Measurements from ENCODE around the gene ULK4.
A peak's percentile ranks its signal among the peaks of the same experiment; 100 is the strongest.

ULK4 gene

GRCh38 chr3:41241800-41242571 lies 719.9 kb downstream of the ULK4 start:
- no peak for DNase-seq

- DNase-seq, result no peak
These were observed 720.7 kb downstream of the ULK4 start for GRCh38 chr3:41241161-41241560.

DNA sequence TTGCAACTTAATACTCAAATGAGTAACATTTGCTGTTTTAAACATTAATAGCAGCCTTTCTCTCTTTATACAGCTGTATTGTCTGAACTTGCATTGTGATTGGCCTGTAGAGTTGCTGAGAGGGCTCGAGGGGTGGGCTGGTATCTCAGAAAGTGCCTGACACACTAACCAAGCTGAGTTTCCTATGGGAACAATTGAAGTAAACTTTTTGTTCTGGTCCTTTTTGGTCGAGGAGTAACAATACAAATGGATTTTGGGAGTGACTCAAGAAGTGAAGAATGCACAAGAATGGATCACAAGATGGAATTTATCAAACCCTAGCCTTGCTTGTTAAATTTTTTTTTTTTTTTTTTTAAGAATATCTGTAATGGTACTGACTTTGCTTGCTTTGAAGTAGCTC lies 722.3 kb downstream of the ULK4 start:
- no peak for DNase-seq

- no peak for DNase-seq
These were observed 724.0 kb downstream of the ULK4 start for GRCh38 chr3:41237907-41238306.

- DNase-seq, result no peak
These were observed 725.7 kb downstream of the ULK4 start for GRCh38 chr3:41236228-41236627.

DNA sequence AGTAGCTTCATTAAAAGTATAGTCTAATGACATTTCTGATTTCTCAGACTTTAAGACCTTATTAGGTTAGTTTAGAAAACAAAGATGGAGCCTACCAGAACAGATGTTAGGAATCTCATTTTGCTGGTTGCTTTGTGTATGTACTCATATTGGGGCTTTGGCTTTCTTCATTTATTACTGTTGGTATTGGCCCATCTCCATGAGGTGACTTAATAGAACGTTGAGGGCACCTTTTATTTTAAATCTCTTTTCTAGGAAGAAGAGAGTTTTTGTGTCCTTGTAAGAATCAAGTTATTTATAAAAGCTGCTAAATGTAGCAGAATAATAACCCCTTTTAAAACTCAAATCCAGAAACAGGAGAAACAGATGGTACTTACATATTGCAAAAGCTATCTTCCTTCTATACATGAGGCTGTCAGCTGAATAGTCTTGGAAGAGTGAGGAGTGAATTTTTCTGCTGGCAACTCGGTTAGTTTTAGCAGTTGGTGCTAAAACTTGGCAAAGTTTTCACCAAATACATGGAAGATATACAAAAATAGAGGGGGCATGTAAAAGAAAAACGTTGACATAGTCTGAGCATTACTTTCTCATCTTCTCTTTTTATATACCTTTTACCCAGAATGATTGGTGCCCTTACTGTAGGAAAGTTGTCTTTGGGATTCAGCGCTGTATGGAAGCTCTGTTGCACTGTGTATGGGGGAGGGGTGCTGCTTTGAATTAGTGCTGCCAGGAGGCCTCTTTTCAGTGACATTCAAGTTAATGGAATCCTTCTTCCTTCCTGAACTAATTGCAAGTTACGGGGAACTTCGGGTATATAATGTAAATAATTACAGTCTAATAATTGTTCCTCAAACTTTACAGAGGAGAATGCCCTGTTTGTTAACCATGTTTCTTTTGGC lies 726.8 kb downstream of the ULK4 start:
- no peak for DNase-seq

DNA sequence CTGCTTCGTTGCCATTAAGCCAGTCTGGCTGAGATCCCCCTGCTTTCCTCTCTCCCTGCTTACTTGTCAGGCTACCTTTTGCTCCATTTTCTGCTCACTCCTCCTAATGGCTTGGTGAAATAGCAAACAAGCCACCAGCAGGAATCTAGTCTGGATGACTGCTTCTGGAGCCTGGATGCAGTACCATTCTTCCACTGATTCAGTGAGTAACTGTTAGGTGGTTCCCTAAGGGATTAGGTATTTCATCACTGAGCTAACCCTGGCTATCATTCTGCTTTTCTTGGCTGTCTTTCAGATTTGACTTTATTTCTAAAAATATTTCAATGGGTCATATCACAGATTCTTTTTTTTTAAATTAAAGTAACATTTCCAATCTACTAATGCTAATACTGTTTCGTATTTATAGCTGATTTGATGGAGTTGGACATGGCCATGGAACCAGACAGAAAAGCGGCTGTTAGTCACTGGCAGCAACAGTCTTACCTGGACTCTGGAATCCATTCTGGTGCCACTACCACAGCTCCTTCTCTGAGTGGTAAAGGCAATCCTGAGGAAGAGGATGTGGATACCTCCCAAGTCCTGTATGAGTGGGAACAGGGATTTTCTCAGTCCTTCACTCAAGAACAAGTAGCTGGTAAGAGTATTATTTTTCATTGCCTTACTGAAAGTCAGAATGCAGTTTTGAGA lies 737.6 kb downstream of the ULK4 start:
- no peak for DNase-seq

DNA sequence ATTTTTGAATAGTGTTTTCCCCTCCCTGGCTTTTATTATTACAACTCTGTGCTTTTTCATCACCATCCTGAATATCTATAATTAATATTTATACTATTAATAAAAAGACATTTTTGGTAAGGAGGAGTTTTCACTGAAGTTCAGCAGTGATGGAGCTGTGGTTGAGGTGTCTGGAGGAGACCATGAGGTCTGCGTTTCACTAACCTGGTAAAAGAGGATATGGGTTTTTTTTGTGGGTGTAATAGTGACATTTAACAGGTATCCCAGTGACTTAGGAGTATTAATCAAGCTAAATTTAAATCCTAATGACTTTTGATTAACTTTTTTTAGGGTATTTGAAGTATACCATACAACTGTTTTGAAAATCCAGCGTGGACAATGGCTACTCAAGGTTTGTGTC lies 738.2 kb downstream of the ULK4 start:
- DNase-seq, result no peak

DNA sequence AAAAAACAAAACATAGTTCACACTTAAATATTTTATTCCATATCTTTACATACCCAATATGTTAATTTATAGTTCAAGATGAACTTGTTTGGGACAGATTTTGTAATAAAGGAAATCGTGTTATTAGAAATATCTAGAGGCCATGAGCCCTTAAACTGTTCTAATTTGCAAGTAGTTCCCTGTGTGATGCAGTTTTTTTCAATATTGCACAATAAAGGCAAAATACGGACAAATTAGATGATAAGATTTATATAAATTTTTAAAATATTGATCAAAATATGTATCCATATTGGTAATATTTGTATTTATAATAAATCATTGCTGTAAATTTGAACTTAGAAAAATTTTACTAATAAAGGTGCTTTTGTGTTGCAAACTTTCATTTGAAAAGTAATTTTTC lies 738.8 kb downstream of the ULK4 start:
- peak; percentile 28 for DNase-seq

GRCh38 chr3:41222501-41222900 lies 739.4 kb downstream of the ULK4 start:
- no peak for DNase-seq

GRCh38 chr3:41222012-41222411 lies 739.9 kb downstream of the ULK4 start:
- no peak for DNase-seq

GRCh38 chr3:41220906-41221677 lies 740.8 kb downstream of the ULK4 start:
- DNase-seq, result no peak

DNA sequence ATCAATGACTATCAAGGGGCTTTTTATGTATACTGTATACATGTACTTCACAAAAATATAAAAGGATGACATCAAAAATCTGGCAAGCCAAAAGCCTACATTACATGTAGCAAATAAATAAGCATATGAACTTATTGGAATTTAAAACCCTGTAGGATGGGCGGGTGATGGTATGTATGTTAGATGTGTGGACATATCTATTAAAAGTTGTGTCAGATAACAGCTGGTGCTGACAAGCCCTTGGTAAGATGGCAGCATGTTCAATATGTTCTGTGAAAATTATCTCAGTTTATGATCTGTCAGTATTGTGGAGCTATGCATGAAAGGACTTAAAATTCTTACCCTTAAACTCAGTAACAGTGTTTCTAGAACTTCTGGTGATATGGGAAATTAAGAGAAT lies 742.5 kb downstream of the ULK4 start:
- DNase-seq, result no peak

GRCh38 chr3:41216993-41217392 lies 744.9 kb downstream of the ULK4 start:
- DNase-seq, result no peak

- no peak for DNase-seq
These were observed 745.5 kb downstream of the ULK4 start for GRCh38 chr3:41216422-41216821.

DNA sequence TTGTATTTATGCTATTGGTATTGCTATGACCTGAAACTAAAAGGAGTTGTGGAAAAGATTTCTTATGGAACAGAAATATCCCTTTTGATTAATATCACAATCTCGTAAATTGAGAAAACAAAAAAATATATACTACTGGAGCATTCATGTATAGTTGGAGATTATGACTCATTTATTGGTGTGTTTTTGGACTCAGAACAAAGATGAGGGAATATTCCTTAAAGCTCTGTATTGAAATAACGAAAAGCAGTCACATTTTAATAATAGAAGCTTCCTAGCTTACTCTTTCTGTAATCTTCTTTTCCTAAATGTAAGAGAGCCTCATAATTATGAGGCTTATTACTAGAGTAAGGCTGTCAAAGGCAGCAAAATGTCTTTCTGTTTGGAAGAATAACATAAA lies 748.3 kb downstream of the ULK4 start:
- DNase-seq, result no peak

DNA sequence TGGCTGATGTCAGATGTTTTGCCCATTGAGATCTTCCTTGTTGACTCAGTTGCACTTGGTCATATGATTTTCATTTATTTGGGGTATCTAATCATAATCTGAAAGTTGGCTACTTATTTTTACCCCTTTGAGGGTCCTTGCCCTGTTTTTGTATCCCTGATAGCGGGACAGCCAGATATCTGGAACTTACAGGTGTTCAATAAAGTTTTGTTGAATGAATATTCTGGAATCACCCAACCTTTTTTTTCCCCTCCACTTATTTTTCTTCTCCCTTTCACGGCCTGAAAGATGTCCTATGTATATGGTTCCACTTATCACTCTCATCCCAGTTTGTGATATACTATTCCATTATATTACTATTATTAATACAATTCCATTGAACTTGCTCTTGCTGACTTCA lies 749.8 kb downstream of the ULK4 start:
- DNase-seq, result no peak

GRCh38 chr3:41210966-41211365 lies 750.9 kb downstream of the ULK4 start:
- DNase-seq, result no peak

GRCh38 chr3:41209646-41210045 lies 752.3 kb downstream of the ULK4 start:
- no peak for DNase-seq

GRCh38 chr3:41208507-41209220 lies 753.2 kb downstream of the ULK4 start:
- DNase-seq, result no peak

GRCh38 chr3:41207355-41207754 lies 754.5 kb downstream of the ULK4 start:
- no peak for DNase-seq

GRCh38 chr3:41205591-41205990 lies 756.3 kb downstream of the ULK4 start:
- DNase-seq, result no peak
